Stimulated activated effector memory CD8-positive, alpha-beta T cell treated with anti-CD3 and anti-CD28 coated beads, Interleukin-12 subunit alpha, Interleukin-12 subunit beta, amount 100 ng/mL, for 72 hours (primary cell): Measurements from ENCODE around the gene FCMR.

Source experiments
- ATAC-seq: fragments of 150-1000 bp; cut with Tn5 transposase; 2 replicates; pipeline ENCODE4 v1.10.0; 2021
- DNase-seq, 2 donors: peaks; one replicate each; pipeline ENCODE4 v3.0.0; 2021 to 2022; ENCODE audit warnings: low spot score in 2 of 2
- H3K27ac Mint-ChIP-seq: one replicate; pipeline ENCODE4 v1.8.0; 2022; ENCODE audit warnings: mild to moderate bottlenecking, mixed read lengths
- H3K36me3 Mint-ChIP-seq: one replicate; pipeline ENCODE4 v1.8.0; 2022; ENCODE audit warnings: mild to moderate bottlenecking, mixed read lengths
- H3K4me1 Mint-ChIP-seq: one replicate; pipeline ENCODE4 v1.8.0; 2022; ENCODE audit warnings: mixed read lengths
- H3K4me3 Mint-ChIP-seq: one replicate; pipeline ENCODE4 v1.8.0; 2022; ENCODE audit warnings: mild to moderate bottlenecking, mixed read lengths
- H3K9me3 Mint-ChIP-seq: one replicate; pipeline ENCODE4 v1.8.0; 2022; ENCODE audit warnings: mixed read lengths

FCMR gene

GRCh38 chr1:206955476-206956451 lies 34.0 kb upstream of the FCMR start:
- no peak overlapping the region for H3K27ac Mint-ChIP-seq
- peak; percentile 64 for ATAC-seq

DNA sequence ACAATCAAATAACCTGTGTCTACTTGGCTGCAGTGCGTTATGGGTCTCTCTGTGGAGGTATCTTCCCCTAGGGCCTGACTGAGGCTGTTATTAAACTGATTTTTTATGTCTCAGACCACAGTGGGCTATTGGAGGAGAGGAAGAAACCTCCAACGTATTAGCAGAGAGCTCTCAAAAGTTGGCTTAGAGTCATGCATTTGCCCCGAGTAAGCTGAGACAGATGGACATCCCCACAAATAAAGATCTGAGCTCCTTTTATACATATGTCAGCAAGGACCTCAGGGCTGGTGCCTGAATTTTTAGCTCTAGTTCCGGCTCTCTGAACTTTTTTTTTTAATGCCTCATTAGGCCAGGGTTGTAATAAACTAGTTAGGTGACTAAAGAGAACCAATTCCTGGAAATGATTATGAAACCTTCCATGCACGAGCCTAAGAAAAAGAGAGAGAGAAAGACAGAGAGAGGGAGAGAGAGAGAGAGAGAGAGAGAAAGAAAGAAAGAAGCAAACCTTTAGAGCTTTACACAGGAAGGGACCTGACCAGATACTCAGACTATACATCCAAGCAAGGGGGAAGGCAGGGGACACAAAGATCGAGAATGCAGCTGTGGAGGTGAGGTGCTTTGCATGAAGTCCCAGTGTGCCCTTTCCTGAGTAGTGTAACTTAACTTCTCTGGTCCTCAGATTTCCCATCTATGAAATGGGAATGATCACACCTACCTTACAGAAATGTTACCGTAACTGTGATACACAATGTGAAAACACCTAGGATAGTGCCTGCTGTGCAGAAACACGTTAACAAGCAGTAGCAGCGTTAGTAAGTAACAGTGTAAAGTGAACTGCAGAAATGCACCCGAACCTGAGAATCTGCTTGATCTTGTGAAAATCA lies 33.0 kb upstream of the FCMR start:
- Mint-ChIP-seq H3K4me1 (peaks cover 6% of the 10 kb centered on the region), H3K27ac (no peak overlapping the region), H3K36me3 (no peaks in the 10 kb centered on the region), H3K9me3 (no peaks in the 10 kb centered on the region), H3K4me3 (no peak overlapping the region)
- no peak for DNase-seq
- ATAC-seq: no peak

More at GRCh38 chr1:206955476-206956451, 34.0 kb upstream of the FCMR start:
- Mint-ChIP-seq H3K4me3 (no peak overlapping the region), H3K9me3 (no peaks in the 10 kb centered on the region), H3K36me3 (no peaks in the 10 kb centered on the region), H3K4me1 (peaks cover 6% of the 10 kb centered on the region)
- no peak for DNase-seq

- Mint-ChIP-seq H3K9me3 (no peaks in the 10 kb centered on the region), H3K4me1 (peaks cover 6% of the 10 kb centered on the region), H3K4me3 (no peak overlapping the region), H3K36me3 (no peaks in the 10 kb centered on the region), H3K27ac (no peak overlapping the region)
- ATAC-seq (no peak), DNase-seq (no peak)
These were observed 31.9 kb upstream of the FCMR start for GRCh38 chr1:206953626-206954025.

GRCh38 chr1:206953126-206953525 lies 31.4 kb upstream of the FCMR start:
- Mint-ChIP-seq H3K27ac (no peak overlapping the region), H3K4me1 (peaks cover 6% of the 10 kb centered on the region), H3K9me3 (no peaks in the 10 kb centered on the region), H3K36me3 (no peaks in the 10 kb centered on the region), H3K4me3 (no peak overlapping the region)
- DNase-seq (no peak), ATAC-seq (no peak)

GRCh38 chr1:206952171-206952570 lies 30.4 kb upstream of the FCMR start:
- Mint-ChIP-seq H3K4me3 (no peak overlapping the region), H3K36me3 (no peaks in the 10 kb centered on the region), H3K27ac (no peak overlapping the region), H3K9me3 (no peaks in the 10 kb centered on the region), H3K4me1 (peaks cover 6% of the 10 kb centered on the region)
- ATAC-seq (no peak), DNase-seq (no peak)

DNA sequence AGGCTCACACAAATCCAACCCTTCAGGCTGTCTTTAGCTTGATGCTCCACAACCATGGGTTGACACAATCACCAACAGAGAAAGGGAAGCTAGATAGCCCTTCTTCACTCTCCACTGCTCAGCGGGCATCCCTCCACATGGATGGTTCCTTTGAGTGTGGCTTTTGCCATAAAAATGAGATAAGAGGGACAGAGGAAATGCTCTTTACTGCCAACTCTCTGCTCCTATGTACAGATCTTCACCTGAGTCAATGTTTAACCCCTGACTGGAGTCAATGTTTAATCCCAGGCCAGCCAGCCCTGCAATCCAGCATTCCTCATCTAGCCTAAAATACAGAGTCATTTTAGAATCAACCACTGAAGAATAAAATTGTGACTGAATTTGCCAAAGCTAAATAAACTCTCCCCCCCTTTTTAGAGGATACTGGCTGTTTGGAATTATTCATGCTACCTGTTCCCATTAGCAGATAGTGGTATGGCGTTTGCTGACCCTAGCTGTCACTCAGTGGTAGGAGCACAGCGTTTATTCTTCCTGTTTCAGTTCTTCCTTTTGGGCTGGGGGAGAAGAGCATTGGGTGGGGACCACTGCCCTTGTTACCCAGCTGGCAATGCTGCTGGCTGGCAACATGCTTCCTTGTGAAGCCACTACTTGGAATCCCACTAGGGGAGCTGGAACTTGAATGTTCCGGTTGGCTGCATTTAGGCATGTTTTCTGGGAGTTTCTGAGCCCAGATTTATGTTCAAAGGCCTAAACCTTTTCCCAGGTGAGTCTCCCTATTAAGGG lies 29.8 kb upstream of the FCMR start:
- H3K27ac Mint-ChIP-seq: no peak overlapping the region
- ATAC-seq (no peak), DNase-seq (no peak)
- peaks cover 13% of the 10 kb centered on the region for H3K4me1 Mint-ChIP-seq
- H3K9me3 Mint-ChIP-seq: no peaks in the 10 kb centered on the region
- H3K36me3 Mint-ChIP-seq: no peaks in the 10 kb centered on the region
- H3K4me3 Mint-ChIP-seq: no peak overlapping the region

GRCh38 chr1:206949641-206950040 lies 27.9 kb upstream of the FCMR start:
- peaks cover 27% of the 10 kb centered on the region for H3K4me1 Mint-ChIP-seq
- H3K36me3 Mint-ChIP-seq: no peaks in the 10 kb centered on the region
- H3K9me3 Mint-ChIP-seq: no peaks in the 10 kb centered on the region
- ATAC-seq: no peak
- DNase-seq: no peak
- no peak overlapping the region for H3K4me3 Mint-ChIP-seq
- H3K27ac Mint-ChIP-seq: no peak overlapping the region

GRCh38 chr1:206949208-206949607 lies 27.5 kb upstream of the FCMR start:
- Mint-ChIP-seq H3K4me3 (no peak overlapping the region), H3K4me1 (peaks cover 30% of the 10 kb centered on the region), H3K36me3 (no peaks in the 10 kb centered on the region), H3K27ac (no peak overlapping the region), H3K9me3 (no peaks in the 10 kb centered on the region)
- DNase-seq: no peak
- ATAC-seq: no peak

GRCh38 chr1:206947255-206947654 lies 25.5 kb upstream of the FCMR start:
- no peak for DNase-seq
- Mint-ChIP-seq H3K36me3 (no peaks in the 10 kb centered on the region), H3K4me1 (peaks cover 30% of the 10 kb centered on the region), H3K4me3 (no peak overlapping the region), H3K27ac (peak overlapping the region; percentile 61), H3K9me3 (no peaks in the 10 kb centered on the region)
- no peak for ATAC-seq

DNA sequence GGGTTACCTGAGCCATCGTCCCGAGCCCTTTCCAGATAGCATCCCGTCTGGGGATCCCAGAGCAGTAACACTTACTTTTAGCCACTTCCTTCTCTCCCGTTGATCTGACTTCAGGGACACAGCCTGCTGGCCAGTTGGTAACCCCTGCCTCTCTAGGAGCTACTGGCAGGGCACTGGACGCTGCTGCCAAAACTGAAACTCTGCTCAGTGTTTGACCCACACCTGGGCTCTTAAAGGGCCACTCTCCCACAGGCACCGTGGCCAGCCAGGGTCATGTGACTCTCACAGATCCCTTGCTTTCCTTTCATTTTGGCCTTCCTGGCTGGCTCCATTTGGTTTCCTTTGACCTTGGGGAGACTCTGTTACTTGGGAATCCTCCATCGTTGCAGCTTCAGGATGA lies 24.5 kb upstream of the FCMR start, which contains the start of gene PIGR:
Gene PIGR (minus strand): TSS at position 206 of the 400 bp plus-strand sequence. CDS start 5,935 bp downstream, outside the sequence.
- no peaks in the 10 kb centered on the region for H3K36me3 Mint-ChIP-seq
- DNase-seq (no peak), ATAC-seq (no peak)
- H3K9me3 Mint-ChIP-seq: no peaks in the 10 kb centered on the region
- no peak within 1 kb of the TSS for H3K4me3 Mint-ChIP-seq
- peaks cover 30% of the 10 kb centered on the region for H3K4me1 Mint-ChIP-seq
- H3K27ac Mint-ChIP-seq: peak within 1 kb of the TSS; percentile 2

- H3K9me3 Mint-ChIP-seq: no peaks in the 10 kb centered on the region
- H3K36me3 Mint-ChIP-seq: no peaks in the 10 kb centered on the region
- no peak overlapping the region for H3K4me3 Mint-ChIP-seq
- ATAC-seq: no peak
- peaks cover 30% of the 10 kb centered on the region for H3K4me1 Mint-ChIP-seq
- no peak for DNase-seq
- no peak overlapping the region for H3K27ac Mint-ChIP-seq
These were observed 24.0 kb upstream of the FCMR start for GRCh38 chr1:206945779-206946178.

DNA sequence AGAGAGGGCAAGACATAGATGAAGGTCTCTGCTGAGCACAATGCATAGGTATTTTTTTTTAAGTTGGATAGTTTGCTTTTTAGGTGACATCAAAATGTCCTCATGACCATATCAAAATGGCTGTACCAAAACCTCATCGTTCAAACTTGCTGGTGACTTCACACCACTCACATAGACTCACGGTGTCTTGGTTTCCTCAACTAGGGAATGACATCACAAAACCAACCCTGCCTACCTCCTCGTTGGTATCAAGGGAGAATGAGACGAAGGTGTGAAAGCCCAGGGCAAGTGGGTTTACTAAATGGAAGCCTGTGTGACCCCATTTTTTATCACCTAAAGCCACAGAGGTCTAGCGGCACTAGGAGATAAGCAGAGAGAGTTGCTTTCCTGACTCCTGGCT lies 23.0 kb upstream of the FCMR start:
- Mint-ChIP-seq H3K9me3 (no peaks in the 10 kb centered on the region), H3K27ac (no peak overlapping the region), H3K36me3 (no peaks in the 10 kb centered on the region), H3K4me3 (no peak overlapping the region), H3K4me1 (peaks cover 30% of the 10 kb centered on the region)
- ATAC-seq (peak; percentile 90), DNase-seq (no peak)

DNA sequence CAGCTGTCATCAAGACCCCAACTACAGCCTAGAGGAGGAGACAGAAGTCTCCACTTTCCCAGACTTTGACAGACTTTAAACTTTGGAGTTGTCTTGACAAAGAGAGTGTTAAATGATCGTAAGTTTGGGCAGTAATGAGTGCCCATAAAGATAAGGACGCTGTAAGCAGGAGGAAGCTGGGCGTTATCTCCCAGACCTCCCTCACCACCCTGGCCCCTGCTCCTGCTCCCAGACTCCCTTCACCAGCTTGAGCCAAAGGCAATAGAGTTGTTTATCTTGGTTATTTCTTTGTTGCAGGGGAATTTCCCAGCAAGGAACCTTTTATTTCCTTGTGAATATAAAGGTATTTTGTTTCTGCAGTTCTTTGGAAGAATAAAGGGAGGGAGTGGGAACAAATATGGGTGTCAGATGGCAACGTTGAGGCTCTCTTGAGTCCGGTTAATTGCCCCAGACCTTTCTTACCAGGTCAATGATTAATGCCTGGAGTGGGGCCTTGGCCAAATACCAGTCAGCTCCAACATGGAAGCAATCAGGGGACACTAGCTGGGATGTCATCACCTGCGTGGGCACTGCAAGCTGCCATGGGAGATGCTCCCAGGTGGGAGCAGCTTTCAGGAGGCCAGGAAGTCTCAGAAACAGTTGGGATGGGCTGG lies 20.2 kb upstream of the FCMR start:
- H3K9me3 Mint-ChIP-seq: no peaks in the 10 kb centered on the region
- H3K27ac Mint-ChIP-seq: peak overlapping the region; percentile 23
- H3K4me1 Mint-ChIP-seq: peaks cover 27% of the 10 kb centered on the region
- no peaks in the 10 kb centered on the region for H3K36me3 Mint-ChIP-seq
- no peak overlapping the region for H3K4me3 Mint-ChIP-seq
- ATAC-seq: no peak
- DNase-seq: no peak

- ATAC-seq: no peak
- no peaks in the 10 kb centered on the region for H3K9me3 Mint-ChIP-seq
- H3K27ac Mint-ChIP-seq: peak overlapping the region; percentile 23
These were observed 18.8 kb upstream of the FCMR start for GRCh38 chr1:206940588-206940936.

More at GRCh38 chr1:206940588-206940936, 18.8 kb upstream of the FCMR start:
- H3K4me1 Mint-ChIP-seq: peaks cover 16% of the 10 kb centered on the region
- DNase-seq: no peak
- H3K36me3 Mint-ChIP-seq: no peaks in the 10 kb centered on the region
- no peak overlapping the region for H3K4me3 Mint-ChIP-seq
